ENCODE measurements around the gene ZDHHC8.

DNA sequence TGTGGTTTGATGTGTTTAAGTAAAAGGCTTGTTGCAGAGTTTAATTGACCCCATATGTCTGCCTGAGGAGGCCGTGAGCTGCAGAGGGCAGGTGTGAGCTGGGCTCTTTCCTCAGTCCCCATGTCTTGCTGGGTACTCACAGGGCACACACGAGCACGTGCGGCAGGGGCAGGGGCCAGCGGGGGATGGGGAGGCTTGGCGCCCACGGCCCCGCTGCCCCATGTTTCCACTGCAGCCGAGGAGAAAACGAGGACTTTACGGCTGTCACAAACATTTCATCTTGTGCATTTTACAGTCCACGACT, 43.9 kb downstream of the ZDHHC8 start:
- TF ChIP-seq POLR2A (IDR thresholded peaks at IDR 0.05): no peak
- TF ChIP-seq, protein P1, sequence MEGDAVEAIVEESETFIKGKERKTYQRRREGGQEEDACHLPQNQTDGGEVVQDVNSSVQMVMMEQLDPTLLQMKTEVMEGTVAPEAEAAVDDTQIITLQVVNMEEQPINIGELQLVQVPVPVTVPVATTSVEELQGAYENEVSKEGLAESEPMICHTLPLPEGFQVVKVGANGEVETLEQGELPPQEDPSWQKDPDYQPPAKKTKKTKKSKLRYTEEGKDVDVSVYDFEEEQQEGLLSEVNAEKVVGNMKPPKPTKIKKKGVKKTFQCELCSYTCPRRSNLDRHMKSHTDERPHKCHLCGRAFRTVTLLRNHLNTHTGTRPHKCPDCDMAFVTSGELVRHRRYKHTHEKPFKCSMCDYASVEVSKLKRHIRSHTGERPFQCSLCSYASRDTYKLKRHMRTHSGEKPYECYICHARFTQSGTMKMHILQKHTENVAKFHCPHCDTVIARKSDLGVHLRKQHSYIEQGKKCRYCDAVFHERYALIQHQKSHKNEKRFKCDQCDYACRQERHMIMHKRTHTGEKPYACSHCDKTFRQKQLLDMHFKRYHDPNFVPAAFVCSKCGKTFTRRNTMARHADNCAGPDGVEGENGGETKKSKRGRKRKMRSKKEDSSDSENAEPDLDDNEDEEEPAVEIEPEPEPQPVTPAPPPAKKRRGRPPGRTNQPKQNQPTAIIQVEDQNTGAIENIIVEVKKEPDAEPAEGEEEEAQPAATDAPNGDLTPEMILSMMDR (IDR thresholded peaks at IDR 0.05): peak in 1 of 4 donors; percentile 14

Data from right lobe of liver (tissue), 4 donors.